GM12878 (cell line): ENCODE data around the gene CRTAP.

Experiments
- GABPA ChIP-seq: IDR thresholded peaks from 2 replicates; pipeline ENCODE4 v1.6.1; 2014; ENCODE audit warnings: antibody characterized with exemption, low read depth, mild to moderate bottlenecking, inconsistent platforms
- MTA3 ChIP-seq: IDR thresholded peaks from 2 replicates; pipeline ENCODE4 v1.6.1; 2012; ENCODE audit warnings: low read length, inconsistent platforms, borderline replicate concordance
- MYC ChIP-seq: IDR thresholded peaks from 2 replicates; pipeline ENCODE4 v1.6.1; 2011; ENCODE audit warnings: mild to moderate bottlenecking, low read length, moderate library complexity, inconsistent platforms; ENCODE audit not compliant: insufficient read depth, insufficient replicate concordance, insufficient read length, severe bottlenecking
- SMAD5 ChIP-seq: IDR thresholded peaks from 2 replicates; pipeline ENCODE4 v1.6.1; 2016; ENCODE audit warnings: antibody characterized with exemption, low read depth
- ZNF274 ChIP-seq: IDR thresholded peaks from one replicate; pipeline ENCODE4 v1.8.0; 2011; ENCODE audit not compliant: insufficient read length, insufficient read depth
- TF ChIP-seq, protein P1 (sequence below), 3 experiments: IDR thresholded peaks in 2 of 3; conservative IDR thresholded peaks in 1 of 3; 2 replicates each; pipeline ENCODE4 v1.5.1; 2011; ENCODE audit warnings: low read depth in 3 of 3, low read length in 3 of 3, mild to moderate bottlenecking in 3 of 3, control low read depth in 2 of 3, moderate library complexity in 2 of 3, inconsistent platforms in 1 of 3, mixed read lengths in 1 of 3; ENCODE audit not compliant: control insufficient read depth in 2 of 3, insufficient read depth in 1 of 3; ENCODE audit errors: extremely low read depth in 1 of 3

DNA sequence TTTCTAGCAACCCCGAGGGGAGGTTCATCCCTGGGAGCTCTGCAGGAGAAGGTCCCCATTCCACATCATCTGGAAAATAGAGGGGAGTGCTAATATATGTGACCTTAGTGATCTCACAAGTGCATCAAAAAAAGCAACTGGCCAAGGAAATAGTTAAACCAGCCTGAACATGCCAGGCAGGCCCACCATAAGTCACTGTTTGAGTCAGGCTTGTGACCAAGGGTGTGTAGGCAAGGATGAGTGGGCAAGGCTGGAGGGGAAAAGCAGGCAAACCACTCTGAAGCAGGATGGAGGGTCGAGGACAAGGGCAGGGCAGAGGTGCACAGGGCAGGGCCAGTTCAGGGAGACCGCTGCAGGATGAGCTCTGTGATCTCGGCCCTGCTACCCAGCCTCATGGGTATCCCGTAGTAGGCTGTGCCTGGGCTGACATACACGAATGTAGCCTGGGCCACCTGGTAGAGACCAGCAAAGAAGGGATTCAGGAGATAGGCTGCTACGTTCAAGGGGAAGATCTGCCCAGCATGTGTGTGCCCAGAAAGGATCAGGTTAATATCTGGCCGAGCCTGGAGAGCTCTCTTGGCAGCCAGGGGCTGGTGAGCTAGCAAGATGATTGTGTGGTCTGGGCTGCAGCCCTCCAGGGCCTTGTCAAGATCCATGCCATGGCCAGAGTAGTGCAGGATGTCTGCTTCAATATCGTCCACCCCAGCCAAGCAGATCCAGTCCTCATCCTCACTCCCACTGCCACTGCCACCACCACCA is 21.1 kb upstream of the CRTAP start:
- TF ChIP-seq SMAD5 (no peak), MTA3 (no peak), MYC (no peak), GABPA (no peak), ZNF274 (no peak)
- TF ChIP-seq, protein P1, sequence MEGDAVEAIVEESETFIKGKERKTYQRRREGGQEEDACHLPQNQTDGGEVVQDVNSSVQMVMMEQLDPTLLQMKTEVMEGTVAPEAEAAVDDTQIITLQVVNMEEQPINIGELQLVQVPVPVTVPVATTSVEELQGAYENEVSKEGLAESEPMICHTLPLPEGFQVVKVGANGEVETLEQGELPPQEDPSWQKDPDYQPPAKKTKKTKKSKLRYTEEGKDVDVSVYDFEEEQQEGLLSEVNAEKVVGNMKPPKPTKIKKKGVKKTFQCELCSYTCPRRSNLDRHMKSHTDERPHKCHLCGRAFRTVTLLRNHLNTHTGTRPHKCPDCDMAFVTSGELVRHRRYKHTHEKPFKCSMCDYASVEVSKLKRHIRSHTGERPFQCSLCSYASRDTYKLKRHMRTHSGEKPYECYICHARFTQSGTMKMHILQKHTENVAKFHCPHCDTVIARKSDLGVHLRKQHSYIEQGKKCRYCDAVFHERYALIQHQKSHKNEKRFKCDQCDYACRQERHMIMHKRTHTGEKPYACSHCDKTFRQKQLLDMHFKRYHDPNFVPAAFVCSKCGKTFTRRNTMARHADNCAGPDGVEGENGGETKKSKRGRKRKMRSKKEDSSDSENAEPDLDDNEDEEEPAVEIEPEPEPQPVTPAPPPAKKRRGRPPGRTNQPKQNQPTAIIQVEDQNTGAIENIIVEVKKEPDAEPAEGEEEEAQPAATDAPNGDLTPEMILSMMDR (IDR thresholded peaks at IDR 0.05 in 2 of 3, conservative IDR thresholded peaks at IDR 0.05 in 1 of 3; ENCODE audit: control insufficient read depth in 2 of 3, extremely low read depth in 1 of 3, insufficient read depth in 1 of 3, low read depth in 3 of 3, low read length in 3 of 3) = no peak
